Islet precursor cell (in vitro differentiated cells): ENCODE data around the gene ETV3.

Experiments
- DNase-seq: peaks from one replicate; pipeline ENCODE4 v3.0.0-alpha.2; 2018

ETV3 gene

GRCh38 chr1:157137408-157138219 lies 581 bp downstream of the ETV3 start:
- DNase-seq, result no peak

GRCh38 chr1:157137046-157137407 lies 1.2 kb downstream of the ETV3 start:
- DNase-seq, result no peak

- no peak for DNase-seq
Observed at GRCh38 chr1:157136133-157136532, 2.1 kb downstream of the ETV3 start.

- DNase-seq, result peak; percentile 77
Observed at GRCh38 chr1:157135646-157136045, 2.5 kb downstream of the ETV3 start.

GRCh38 chr1:157135070-157135469 lies 3.1 kb downstream of the ETV3 start:
- no peak for DNase-seq

- peak; percentile 89 for DNase-seq
Observed at GRCh38 chr1:157134442-157134841, 3.8 kb downstream of the ETV3 start.

GRCh38 chr1:157133426-157133825 lies 4.8 kb downstream of the ETV3 start:
- no peak for DNase-seq

- no peak for DNase-seq
Observed at GRCh38 chr1:157132616-157133167, 5.5 kb downstream of the ETV3 start.

- DNase-seq, result peak; percentile 54
Observed at GRCh38 chr1:157132111-157132510, 6.1 kb downstream of the ETV3 start.

- no peak for DNase-seq
Observed at GRCh38 chr1:157131281-157131680, 6.9 kb downstream of the ETV3 start.

GRCh38 chr1:157124855-157125254 lies 13.3 kb downstream of the ETV3 start:
- no peak for DNase-seq

GRCh38 chr1:157119448-157119847 lies 18.7 kb downstream of the ETV3 start:
- peak; percentile 51 for DNase-seq

- peak; percentile 52 for DNase-seq
Observed at GRCh38 chr1:157119008-157119407, 19.2 kb downstream of the ETV3 start.

- peak; percentile 47 for DNase-seq
Observed at GRCh38 chr1:157117527-157118057, 20.6 kb downstream of the ETV3 start.

GRCh38 chr1:157116737-157117103 lies 21.5 kb downstream of the ETV3 start:
- no peak for DNase-seq

GRCh38 chr1:157115851-157116736 lies 22.1 kb downstream of the ETV3 start:
- DNase-seq, result peak; percentile 46

- peak; percentile 45 for DNase-seq
Observed at GRCh38 chr1:157115429-157115838, 22.8 kb downstream of the ETV3 start.

- peak; percentile 42 for DNase-seq
Observed at GRCh38 chr1:157114183-157115121, 23.7 kb downstream of the ETV3 start.

GRCh38 chr1:157113631-157114030 lies 24.6 kb downstream of the ETV3 start:
- peak; percentile 83 for DNase-seq

- DNase-seq, result no peak
Observed at GRCh38 chr1:157113106-157113505, 25.1 kb downstream of the ETV3 start.

GRCh38 chr1:157112186-157112867 lies 25.9 kb downstream of the ETV3 start:
- DNase-seq, result peak; percentile 48
